ELF-1 (cell line): ENCODE data around the gene TRAPPC4.
"Not testable (repeated sequence)": the region's sequence is repeated elsewhere in the genome, so short reads cannot be mapped to it uniquely, and the experiment has no call there.

Experiments used
- DNase-seq: peaks from one replicate; pipeline ENCODE4 v3.0.0-alpha.2; 2016; ENCODE audit warnings: low read depth, low spot score

Gene TRAPPC4

GRCh38 chr11:119014209-119014924 is 4.2 kb upstream of the TRAPPC4 start:
- no peak for DNase-seq

- no peak for DNase-seq
Observed at GRCh38 chr11:119015054-119015611, 3.4 kb upstream of the TRAPPC4 start.

GRCh38 chr11:119016216-119017009 is 2.2 kb upstream of the TRAPPC4 start:
- DNase-seq = no peak

GRCh38 chr11:119017377-119017776 is 1.2 kb upstream of the TRAPPC4 start:
- not testable (repeated sequence) for DNase-seq

GRCh38 chr11:119019996-119020395 is 1.4 kb downstream of the TRAPPC4 start:
- DNase-seq = no peak

GRCh38 chr11:119021631-119022030 is 3.1 kb downstream of the TRAPPC4 start:
- DNase-seq = no peak

GRCh38 chr11:119023741-119024140 is 5.2 kb downstream of the TRAPPC4 start:
- DNase-seq = no peak

- DNase-seq = no peak
Observed at GRCh38 chr11:119024430-119025098, 6.0 kb downstream of the TRAPPC4 start.

GRCh38 chr11:119025099-119025473 is 6.5 kb downstream of the TRAPPC4 start:
- no peak for DNase-seq

GRCh38 chr11:119025541-119025940 is 7.0 kb downstream of the TRAPPC4 start:
- DNase-seq = no peak

- DNase-seq = no peak
Observed at GRCh38 chr11:119025978-119026766, 7.6 kb downstream of the TRAPPC4 start.

- DNase-seq = no peak
Observed at GRCh38 chr11:119026970-119027369, 8.4 kb downstream of the TRAPPC4 start.

- DNase-seq = no peak
Observed at GRCh38 chr11:119027561-119028345, 9.2 kb downstream of the TRAPPC4 start.

- no peak for DNase-seq
Observed at GRCh38 chr11:119028346-119029068, 9.9 kb downstream of the TRAPPC4 start.

- DNase-seq = no peak
Observed at GRCh38 chr11:119029069-119029339, 10.4 kb downstream of the TRAPPC4 start.

GRCh38 chr11:119029340-119030028 is 10.9 kb downstream of the TRAPPC4 start:
- DNase-seq = peak; percentile 74

GRCh38 chr11:119030029-119030328 is 11.4 kb downstream of the TRAPPC4 start:
- DNase-seq = no peak

- peak; percentile 99 for DNase-seq
Observed at GRCh38 chr11:119030329-119031047, 11.9 kb downstream of the TRAPPC4 start, which contains the start of gene SLC37A4. SLC37A4 (minus strand) TSS chr11:119030877.

GRCh38 chr11:119031912-119032280 is 13.3 kb downstream of the TRAPPC4 start:
- DNase-seq = no peak
